Measurements from ENCODE around the gene POR.
"Not testable (repeated sequence)": the region's sequence is repeated elsewhere in the genome, so short reads cannot be mapped to it uniquely, and the experiment has no call there.

The POR gene

DNA sequence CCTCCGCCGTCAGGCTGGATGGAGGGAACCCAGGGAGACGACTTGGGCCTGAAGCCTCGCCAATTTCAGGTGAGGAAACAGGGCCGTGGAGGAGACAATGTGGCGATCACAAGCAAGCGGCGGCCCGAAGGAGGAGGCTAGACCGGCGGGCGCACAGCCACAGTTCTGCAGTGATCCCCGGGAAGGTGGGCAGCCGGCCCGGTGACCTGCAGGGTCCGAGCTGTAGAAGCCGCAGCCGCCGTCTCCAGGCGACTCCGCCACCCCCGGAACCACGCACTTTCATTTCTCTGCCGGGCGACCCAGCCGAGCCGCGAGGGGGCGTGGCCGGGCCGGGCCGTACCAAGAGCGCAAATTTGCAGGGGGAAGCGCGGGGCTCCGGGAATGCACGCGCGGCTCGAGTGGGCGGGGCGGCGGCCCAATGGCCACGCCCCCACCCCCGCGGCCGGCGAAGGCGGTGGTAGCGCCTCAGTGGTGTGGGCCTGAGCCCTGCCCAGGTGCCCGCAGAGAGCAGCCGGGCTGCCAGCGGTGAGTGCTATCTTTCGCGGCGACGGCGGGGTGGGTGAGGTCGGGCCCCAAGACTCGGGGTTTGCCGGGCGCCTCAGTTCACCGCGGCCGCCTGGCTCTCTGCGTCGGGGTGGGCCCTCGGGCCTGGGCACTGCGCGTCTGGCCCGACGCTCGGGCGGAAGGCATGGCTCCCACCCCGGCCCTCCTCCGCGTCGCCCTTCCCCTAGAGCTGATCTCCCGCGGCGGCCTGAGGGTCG is at the start of gene POR:
Gene POR, plus strand, starts transcription at position 501 of the 761 bp plus-strand sequence. CDS start 38,847 bp downstream, outside the sequence.
- peak; percentile 90 for DNase-seq

DNA sequence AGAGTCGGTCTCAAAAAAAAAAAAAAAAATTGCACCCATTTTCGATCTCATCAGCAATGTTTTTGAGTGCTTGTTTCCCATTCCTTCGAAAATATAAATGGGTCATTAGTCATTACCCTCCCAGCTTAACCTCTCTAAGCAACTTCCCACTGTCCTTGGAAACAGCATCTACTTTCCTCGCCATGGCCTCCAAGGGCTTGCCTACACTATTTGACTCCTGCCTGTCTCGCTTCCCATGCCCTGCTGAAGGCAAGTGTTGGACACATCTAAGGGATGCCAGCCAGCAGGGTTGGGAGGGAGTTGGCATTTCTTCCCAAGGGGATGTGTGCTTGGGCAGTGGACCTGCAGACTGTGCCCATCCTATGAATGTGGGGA is 48.9 kb upstream of the POR start:
- peak; percentile 42 for DNase-seq

DNA sequence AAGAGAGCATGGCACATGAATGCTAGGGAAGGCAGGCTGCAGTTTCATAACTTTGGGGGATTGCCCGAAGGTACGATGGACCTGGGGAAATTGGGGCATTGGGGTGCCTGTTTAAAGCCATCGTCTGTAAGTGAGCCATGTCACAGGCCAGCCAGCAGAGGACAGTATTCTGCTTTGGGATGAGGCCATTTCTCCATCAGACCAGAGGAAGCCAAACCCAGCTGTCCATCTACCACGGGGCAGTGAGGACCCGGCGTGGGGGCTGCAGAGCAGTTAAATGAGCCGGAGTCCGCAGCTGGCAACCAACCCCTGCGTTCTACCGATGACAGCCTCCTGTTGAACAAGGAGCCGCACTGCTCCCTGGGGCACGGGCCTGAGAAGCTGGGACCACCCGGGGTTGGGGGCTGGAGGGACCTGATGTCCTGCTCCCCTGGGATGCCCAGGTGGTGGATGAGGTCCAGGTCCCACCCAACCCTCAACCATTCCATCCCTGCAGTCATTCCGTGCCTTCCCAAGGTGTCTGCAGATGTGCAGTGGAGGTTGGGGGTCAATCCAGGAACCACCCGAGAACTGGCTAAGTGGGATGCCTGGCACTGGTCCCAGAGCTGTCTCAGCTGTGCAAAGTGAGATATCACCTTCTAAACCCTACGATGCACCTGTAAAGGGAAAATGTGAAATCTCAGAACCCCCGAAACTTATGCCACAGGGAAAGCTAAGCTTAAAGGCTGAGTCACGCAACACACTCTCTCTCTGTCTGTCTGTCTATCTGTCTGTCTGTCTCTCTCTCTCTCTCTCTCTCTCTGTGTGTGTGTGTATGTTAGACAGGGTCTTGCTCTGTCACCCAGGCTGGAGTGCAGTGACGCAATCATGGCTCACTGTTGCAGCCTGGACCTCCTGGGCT is 48.2 kb upstream of the POR start:
- peak; percentile 60 for DNase-seq

DNA sequence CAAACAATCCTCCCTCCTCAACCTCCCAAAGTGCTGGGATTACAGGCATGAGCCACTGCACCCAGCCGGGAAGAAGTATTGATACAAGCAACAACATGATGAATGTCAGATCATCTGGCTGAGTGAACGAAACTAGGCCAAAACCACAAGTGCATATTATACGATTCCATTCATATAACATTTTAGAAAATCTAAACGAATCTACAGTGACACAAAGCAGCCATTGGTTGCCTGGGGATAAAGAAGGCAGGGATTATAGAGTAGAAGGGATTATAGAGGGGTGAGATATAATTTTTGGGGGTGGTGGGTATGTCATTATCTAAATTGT is 47.6 kb upstream of the POR start:
- DNase-seq: no peak

DNA sequence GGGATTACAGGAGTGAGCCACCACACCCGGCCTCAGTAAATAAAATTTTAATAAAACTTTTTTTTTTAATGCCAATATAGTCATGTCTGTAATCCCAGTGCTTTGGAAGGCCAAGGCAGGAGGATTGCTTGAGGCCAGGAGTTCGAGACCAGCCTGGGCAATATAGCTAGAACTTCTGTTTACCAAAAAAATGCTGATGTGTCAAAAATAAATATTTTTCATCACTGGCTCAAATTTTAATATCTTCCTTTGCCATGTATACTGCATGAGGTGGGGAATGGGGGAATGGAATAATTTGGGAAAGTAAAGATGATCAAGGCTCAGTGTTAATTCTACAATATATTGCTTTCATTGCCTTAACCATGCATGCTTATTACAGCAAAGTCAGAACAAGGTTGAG is 46.8 kb upstream of the POR start:
- DNase-seq: no peak

DNA sequence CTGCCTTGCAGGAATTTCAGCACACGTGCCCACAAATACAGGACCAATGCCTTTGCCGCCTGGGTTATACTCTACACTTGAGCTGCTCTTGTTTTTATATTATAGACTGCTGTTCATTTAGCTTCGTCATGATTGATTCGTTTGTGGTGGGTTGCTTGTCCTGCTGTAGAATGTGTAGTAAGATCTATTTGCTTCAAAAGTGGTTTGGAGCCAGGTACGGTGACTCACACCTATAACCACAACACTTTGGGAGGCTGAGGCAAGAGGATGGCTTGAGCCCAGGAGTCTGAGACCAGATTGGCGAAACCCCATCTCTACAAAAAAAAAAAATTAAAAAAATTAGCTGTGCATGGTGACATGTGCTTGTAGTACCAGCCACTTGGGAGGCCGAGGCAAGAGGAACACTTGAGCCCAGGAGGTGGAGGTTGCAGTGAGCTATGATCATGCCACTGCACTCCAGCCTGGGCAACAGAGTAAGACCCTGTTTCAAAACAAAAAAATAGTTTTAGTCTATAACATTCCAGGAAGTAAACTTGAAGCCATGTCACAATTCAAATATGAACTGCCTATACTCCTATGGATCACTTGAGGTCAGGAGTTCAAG is 45.1 kb upstream of the POR start:
- no peak for DNase-seq

DNA sequence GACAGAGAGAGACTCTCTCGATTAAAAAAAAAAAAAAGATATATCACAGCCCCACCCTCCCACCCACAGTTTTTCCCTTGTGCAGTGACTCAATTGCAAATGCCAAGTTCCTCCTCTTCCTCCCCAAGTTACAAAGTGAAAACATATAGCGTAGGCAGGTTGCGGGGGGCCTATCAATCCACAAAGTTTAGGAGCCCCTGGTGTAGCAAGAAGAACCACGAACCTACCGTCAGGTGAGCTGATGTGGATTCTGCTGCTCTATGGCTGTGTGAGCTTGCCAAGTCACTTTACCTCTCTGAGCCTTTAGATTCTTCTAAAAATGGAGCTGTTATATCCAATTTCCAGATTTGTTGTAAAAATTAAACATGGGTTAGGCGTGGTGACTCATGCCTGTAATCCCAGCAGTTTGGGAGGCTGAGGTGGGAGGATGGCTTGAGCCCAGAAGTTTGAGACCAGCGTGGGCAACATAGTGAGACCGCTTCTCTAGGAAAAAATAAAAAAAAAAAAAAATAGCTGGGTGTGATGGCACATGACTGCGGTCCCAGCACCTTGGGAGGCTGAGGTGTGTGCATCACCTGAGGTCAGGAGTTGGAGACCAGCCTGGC is 44.3 kb upstream of the POR start:
- no peak for DNase-seq

DNA sequence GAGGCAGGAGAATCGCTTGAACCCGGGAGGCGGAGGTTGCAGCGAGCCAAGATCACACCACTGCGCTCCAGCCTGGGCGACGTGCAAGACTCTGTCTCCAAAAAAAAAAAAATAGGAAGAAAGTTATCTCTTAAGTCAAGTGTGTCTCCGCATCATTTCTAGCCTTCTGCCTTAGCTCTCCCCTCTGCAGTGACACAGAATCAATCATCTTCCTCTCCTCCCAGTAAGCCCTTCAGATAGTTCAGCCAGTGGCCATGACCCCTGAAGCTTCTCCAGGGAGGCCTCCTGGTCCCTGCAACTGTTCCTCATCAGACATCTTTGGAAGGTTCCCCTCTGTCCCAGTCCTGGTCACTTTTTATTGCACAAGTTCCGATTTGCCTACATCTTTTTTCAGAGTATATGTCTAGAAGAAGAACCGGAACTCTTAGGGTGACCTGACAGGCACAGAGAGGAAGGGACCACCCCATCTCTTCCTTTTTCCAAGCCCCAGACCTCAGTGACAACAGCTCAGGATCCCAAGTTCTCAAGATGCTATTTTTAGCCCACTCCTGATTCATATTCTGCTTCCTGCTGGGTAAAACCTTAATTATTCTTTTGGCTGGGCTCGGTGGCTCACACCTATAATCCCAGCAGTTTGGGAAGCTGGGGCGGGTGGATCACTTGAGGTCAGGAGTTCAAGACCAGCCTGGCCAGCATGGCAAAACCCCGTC is 42.7 kb upstream of the POR start:
- no peak for DNase-seq

DNA sequence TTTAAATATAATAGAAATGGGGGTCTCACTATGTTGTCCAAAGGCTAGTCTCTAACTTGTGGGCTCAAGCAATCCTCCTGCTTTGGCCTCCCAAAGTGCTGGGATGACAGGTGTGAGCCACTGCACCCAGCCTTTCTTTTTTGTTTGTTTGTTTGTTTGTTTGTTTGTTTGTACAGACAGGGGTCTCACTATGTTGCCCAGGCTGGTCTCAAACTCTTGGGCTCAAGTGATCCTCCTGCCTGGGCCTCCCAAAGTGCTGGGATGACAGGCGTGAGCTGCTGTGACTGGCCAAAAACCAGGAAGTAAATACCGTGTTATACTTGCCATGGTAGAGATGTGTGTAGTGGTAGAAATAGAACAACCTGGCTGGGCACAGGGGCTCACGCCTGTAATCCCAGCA is 40.8 kb upstream of the POR start:
- DNase-seq: not testable (repeated sequence)

DNA sequence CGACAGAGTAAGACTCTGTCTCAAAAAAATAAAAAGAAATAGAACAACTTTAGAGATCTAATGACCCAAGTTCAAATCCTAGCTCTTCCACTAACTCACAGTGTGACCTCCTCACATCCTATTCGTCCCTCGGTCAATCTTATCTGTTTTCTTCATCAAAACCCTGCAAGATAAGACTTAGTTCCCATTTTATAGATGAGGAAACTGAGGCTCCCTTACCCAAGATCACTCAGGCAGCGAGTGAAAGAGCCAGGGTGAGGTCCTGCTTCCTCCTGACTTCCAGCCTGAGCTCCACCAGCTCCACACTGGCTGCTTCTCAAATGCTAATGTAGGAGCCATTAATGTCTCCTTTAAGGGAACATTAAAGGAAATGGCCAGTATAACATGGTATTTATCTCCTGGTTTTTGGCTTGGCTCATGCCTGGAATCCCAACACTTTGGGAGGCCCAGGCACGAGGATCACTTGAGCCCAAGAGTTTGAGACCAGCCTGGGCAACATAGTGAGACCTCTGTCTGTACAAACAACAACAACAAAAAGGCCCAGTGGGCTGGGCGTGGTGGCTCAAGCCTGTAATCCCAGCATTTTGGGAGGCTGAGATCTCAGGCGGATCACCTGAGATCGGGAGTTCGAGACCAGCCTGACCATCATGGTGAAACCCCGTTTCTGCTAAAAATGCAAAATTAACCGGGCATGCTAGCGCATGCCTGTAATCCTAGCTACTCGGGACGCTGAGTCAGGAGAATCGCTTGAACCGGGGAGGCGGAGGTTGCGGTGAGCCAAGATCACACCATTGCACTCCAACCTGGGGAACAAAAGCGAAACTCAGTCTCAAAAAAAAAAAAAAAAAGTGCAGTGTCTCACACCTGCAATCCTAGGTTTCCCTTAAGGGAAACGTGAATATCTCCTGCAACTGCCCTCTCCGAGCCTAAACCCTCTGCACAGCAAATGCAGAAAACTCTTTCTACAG is 39.6 kb upstream of the POR start:
- DNase-seq: no peak

DNA sequence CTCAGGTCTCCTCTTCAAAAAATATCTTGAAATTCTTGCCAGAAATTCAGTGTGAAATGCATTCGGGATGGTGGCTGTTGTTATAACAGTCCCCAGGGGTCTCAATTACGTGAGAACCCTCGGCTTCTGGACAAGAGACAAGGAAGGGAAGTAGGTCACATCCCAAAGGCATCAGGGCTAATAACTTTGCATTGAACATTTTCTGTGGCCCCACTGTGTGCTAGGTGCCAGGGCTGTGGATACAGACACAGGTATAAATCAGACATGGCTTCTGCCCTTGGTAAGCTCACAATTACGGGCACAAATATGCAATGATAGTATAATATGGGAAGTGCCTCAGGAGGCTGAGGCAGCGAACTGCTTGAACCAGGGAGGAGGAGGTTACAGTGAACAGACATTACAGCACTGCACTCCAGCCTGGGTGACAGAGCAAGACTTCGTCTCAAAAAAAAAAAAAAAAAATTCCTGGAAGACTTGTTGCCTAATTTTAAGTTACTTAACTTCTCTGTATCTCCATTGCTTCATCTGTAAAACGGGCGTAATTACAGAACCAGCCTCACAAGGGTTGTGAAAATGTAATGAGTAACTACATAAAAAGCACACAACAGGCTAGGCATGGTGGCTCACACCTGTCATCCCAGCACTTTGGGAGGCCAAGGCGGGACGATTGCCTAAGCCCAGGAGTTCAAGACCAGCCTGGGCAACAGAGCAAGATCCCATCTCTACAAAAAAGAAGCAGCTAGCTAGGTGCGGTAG is 38.7 kb upstream of the POR start:
- no peak for DNase-seq

DNA sequence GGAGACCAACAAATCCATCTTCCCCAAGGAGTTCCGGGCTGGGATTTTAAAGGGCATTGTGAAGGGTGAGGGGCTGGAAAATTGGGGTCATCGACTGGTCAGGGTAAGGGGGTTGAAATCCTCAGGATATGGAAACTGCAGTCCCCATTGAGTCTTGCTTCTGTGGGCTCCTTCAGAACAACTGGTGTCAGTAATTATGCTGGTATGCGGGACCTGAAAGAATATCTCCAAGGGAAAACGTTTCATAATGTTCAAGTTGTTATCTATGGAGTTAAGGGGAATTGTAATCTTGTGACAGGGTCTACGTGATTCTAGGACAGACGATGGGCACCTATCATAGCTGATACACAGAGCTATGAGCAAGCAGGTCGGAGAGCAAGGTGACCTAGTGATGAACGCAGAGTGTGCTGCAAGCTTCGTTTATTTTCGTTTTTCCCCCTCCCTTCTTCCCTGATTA is 36.6 kb upstream of the POR start:
- no peak for DNase-seq

DNA sequence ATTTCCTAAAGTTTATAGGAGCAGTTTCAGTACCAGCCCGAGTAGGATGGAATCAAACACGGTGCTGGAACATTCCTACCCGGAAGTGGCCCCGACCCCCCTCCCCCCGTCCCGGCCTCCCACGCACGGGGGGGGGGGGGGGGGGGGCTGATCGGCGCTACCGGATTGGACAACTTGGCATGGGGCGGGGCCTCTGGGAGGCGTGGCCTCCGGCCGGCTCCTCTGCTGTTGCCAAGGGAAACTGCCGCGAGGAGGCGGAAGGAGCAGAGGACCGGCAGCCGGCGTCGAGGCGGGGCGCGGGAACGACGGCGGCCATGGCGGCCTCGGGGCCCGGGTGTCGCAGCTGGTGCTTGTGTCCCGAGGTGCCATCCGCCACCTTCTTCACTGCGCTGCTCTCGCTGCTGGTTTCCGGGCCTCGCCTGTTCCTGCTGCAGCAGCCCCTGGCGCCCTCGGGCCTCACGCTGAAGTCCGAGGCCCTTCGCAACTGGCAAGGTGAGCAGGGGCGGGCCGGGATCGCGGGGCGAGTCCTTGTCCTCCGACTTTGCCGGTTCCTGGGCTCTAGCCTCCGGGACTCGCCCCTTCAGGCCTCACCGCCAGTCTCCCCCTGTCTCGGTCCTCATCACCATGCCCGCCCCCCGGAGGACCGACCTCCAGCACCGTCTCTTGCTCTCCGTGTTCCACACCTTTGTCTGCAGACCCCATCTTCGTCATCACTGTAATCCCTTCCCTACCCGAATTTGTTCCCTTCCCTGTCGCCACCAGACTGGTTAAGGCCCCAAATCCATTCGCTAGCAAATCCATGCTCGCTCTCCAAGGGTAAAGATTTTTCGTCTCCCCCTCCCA is 36.0 kb upstream of the POR start, which contains the start of gene RHBDD2:
Gene RHBDD2, plus strand, starts transcription at position 266 of the 843 bp plus-strand sequence. Its CDS starts 49 bp downstream, at position 315.
- DNase-seq: peak; percentile 92

DNA sequence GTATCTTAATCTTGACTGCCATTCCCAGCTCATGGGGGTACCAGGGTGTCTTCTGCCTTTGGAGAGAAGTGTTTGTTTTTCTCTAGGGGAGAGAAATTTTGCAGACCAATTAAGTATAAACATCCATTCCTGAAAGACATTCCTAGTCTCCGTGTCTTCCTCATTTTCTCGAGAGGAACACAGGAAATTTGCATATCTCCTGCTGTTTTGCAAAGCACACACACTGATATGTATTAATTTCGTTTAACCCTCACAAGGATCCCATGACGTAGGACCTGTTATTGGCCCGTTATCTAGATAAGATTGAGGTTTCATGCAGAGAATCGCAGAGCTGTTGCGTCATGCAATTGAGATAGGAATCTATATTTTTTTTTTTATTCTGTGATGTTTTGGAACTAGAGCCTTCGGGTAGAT is 35.2 kb upstream of the POR start:
- DNase-seq: peak; percentile 61

DNA sequence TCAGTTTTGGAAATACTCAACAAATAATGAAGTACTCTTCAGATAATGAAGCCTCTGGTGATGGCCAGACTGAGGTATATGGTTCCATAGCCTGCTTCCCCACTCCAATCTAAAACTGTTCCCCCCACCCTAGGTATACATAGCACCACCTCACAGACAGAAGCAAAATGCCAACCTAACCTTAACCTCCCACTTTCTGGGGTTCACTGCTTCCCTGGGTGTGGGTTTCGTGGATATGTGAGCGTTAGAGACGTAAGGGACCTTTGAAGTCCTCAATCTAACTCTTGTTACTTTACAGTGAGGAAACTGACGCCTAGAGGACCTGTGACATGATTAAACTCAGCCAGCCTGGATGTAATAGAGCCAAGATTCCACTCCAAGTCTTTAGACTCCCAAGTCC is 34.7 kb upstream of the POR start:
- no peak for DNase-seq

DNA sequence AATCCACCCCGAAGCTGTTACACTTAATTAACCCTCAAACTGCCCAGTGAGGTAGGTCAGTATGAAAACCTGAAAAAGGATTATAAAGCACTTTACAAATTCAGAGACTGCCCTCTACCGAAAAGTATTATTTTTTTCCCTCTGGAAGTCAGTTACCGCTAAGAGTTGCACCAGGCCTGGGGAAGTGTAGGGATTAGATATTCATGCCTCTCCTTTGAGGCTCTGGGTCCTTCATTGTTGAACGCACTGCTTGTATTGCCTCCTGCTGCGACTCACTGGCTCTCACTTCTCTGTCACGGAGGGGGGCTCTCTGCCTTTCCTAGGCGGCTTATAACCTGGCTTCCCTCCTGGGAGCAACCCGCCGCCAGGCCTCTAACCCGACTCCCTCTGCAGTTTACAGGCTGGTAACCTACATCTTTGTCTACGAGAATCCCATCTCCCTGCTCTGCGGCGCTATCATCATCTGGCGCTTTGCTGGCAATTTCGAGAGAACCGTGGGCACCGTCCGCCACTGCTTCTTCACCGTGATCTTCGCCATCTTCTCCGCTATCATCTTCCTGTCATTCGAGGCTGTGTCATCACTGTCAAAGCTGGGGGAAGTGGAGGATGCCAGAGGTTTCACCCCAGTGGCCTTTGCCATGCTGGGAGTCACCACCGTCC is 33.4 kb upstream of the POR start:
- DNase-seq: no peak

DNA sequence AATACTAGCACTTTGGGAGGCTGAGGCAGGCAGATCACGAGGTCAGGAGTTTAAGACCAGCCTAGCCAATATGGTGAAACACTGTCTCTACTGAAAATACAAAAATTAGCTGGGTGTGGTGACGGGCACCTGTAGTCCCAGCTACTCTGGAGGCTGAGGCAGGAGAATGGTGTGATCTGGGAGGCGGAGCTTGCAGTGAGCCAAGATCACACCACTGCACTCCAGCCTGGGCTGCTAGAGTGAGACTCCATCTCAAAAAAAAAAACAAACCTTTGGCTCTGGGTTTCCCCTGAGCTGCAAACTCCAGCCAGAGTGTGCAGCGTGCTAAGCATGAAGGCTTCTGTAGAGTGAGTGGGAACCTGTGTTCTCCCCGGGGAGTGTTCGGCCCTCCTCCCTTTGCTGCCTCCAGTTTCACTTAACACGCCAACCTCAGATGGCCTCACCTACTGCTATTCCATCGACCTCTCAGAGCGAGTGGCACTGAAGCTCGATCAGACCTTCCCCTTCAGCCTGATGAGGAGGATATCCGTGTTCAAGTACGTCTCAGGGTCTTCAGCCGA is 31.6 kb upstream of the POR start:
- DNase-seq: not testable (repeated sequence)

DNA sequence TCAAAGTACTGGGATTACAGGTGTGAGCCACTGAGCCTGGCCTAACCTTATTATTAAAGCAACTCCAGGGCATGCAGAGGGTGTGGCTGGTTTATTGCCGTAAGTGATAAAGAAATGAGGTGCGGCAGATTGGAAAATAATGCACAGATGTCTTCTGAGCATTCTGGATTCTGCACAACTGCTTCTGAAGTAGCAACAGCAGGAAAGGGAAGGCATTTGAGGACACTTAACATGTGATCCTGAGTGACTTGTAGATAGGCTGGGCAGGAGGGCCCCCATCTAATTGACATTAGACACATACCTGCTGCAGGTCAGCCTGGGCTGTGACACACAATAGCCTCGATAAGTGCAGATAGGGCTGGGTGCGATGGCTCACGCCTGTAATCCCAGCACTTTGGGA is 30.5 kb upstream of the POR start:
- DNase-seq: no peak

DNA sequence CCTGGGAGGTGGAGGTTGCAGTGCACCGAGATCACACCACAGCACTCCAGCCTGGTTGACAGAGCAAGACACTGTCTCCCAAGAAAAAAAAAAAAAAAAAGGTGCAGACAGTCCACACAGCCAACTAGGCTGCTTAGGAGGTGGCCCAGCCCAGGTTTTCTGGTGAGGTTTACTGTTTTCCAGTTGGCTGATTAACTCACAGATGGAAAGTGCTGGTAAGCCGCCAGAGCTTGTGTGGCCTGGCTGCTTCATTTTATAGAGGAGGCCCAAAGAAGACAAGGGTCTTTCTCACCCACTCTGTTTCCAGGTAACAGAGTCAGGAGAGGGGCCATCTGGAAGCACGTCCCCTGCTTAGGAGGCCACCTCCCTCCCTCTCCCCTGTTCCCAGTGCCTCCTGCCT is 29.9 kb upstream of the POR start:
- DNase-seq: no peak
